Endodermal cell (in vitro differentiated cells): ENCODE results near the gene LRP3. TPM values are rescaled to one million over a fixed set of nuclear protein-coding genes. Genes with fewer than 3 reads are reported as not detected.
"Not testable (repeated sequence)": the region's sequence is repeated elsewhere in the genome, so short reads cannot be mapped to it uniquely, and the experiment has no call there.

ENCODE experiments used
- DNase-seq: peaks from one replicate; pipeline ENCODE4 v3.0.0-alpha.2; 2017
- H3K27ac ChIP-seq: 2 replicates; pipeline ENCODE4 v1.5.1; 2013; ENCODE audit warnings: mild to moderate bottlenecking, low read depth, low read length, moderate library complexity
- H3K27me3 ChIP-seq: 2 replicates; pipeline ENCODE4 v1.6.1; 2013; ENCODE audit warnings: mild to moderate bottlenecking, low read length, moderate library complexity; ENCODE audit not compliant: insufficient read depth, control insufficient read depth, poor library complexity, severe bottlenecking
- H3K36me3 ChIP-seq: 2 replicates; pipeline ENCODE4 v1.7.0; 2013; ENCODE audit warnings: mild to moderate bottlenecking, low read length, moderate library complexity; ENCODE audit not compliant: control insufficient read depth, insufficient read depth
- H3K4me1 ChIP-seq: one replicate; pipeline ENCODE4 v1.7.0; 2013; ENCODE audit warnings: low read length; ENCODE audit not compliant: control insufficient read depth, insufficient read depth
- H3K4me3 ChIP-seq: 2 replicates; pipeline ENCODE4 v1.5.1; 2013; ENCODE audit warnings: mild to moderate bottlenecking, low read length, moderate library complexity
- H3K9ac ChIP-seq: 2 replicates; pipeline ENCODE4 v1.6.1; 2013; ENCODE audit warnings: mild to moderate bottlenecking, low read length, moderate library complexity; ENCODE audit not compliant: poor library complexity, severe bottlenecking; ENCODE audit errors: extremely low read depth
- H3K9me3 ChIP-seq: 2 replicates; pipeline ENCODE4 v1.6.1; 2013; ENCODE audit warnings: mild to moderate bottlenecking, low read length, moderate library complexity; ENCODE audit not compliant: control insufficient read depth
- H3K27ac Mint-ChIP-seq: 2 replicates; pipeline ENCODE4 v1.8.0; 2020; ENCODE audit warnings: mixed read lengths
- H3K27me3 Mint-ChIP-seq: 2 replicates; pipeline ENCODE4 v1.8.0; 2021; ENCODE audit warnings: mild to moderate bottlenecking, mixed read lengths; ENCODE audit not compliant: insufficient read depth
- H3K36me3 Mint-ChIP-seq: 2 replicates; pipeline ENCODE4 v1.8.0; 2020; ENCODE audit warnings: low read depth, mixed read lengths
- H3K4me1 Mint-ChIP-seq: 2 replicates; pipeline ENCODE4 v1.8.0; 2020; ENCODE audit warnings: mixed read lengths
- H3K4me3 Mint-ChIP-seq: 2 replicates; pipeline ENCODE4 v1.8.0; 2020; ENCODE audit warnings: mild to moderate bottlenecking, moderate library complexity, mixed read lengths
- H3K9me3 Mint-ChIP-seq: 2 replicates; pipeline ENCODE4 v1.8.0; 2020; ENCODE audit warnings: mild to moderate bottlenecking, mixed read lengths
- CTCF ChIP-seq: fragments of 200-600 bp; sonication (generic); conservative IDR thresholded peaks from 2 replicates; pipeline ENCODE4 v1.5.0; 2021; ENCODE audit warnings: antibody characterized with exemption, mild to moderate bottlenecking
- WGBS, 2 experiments: methylation state at CpG; one replicate each; pipeline versions ENCODE4 v1.1.5 to v1.1.7; 2013; ENCODE audit warnings: missing lambda C conversion rate in 2 of 2, mixed read lengths in 1 of 2; ENCODE audit not compliant: insufficient coverage in 1 of 2, insufficient read length in 1 of 2; 5-methylcytosine and 5-hydroxymethylcytosine counted together
- total RNA-seq, 2 donors: library from RNA; stranded (reverse); fragmentation: NEBNext Ultra II Directional in 1 of 2; extraction: Animal tissue kit (Norgen Biotek cat#: 25700) in 1 of 2; gene quantifications; 2 replicates in 1 of 2; 3 replicates in 1 of 2; pipeline ENCODE4 v1.2.1, GENCODE V29; 2021

Gene LRP3
- total RNA-seq, 2 donors from 2014 or later, result 21.2 to 34.4 TPM

- H3K4me3 ChIP-seq, result no peak overlapping the region
- H3K27ac ChIP-seq, result no peak overlapping the region
- no peaks in the 10 kb centered on the region for H3K27me3 ChIP-seq
- H3K36me3 ChIP-seq, result no peaks in the 10 kb centered on the region
- 86 to 96% methylated on average over 1 to 6 of the region's 6 CpGs for WGBS, 2 experiments
- H3K4me1 Mint-ChIP-seq, result no peaks in the 10 kb centered on the region
- H3K36me3 Mint-ChIP-seq, result peaks cover 3% of the 10 kb centered on the region
- no peak overlapping the region for H3K4me3 Mint-ChIP-seq
- peaks cover 31% of the 10 kb centered on the region for H3K9me3 Mint-ChIP-seq
- DNase-seq, result peak; percentile 4
- H3K27me3 Mint-ChIP-seq, result no peaks in the 10 kb centered on the region
- no peaks in the 10 kb centered on the region for H3K4me1 ChIP-seq
- peaks cover 8% of the 10 kb centered on the region for H3K9me3 ChIP-seq
- H3K27ac Mint-ChIP-seq, result no peak overlapping the region
- no peak overlapping the region for H3K9ac ChIP-seq
- TF ChIP-seq CTCF, result no peak
Measured at GRCh38 chr19:33163481-33163880, 30.6 kb upstream of the LRP3 start.

- not testable (repeated sequence) for H3K4me3 Mint-ChIP-seq, H3K27ac ChIP-seq
- WGBS, 2 experiments, result 78 to 83% methylated on average over 3 to 6 of the region's 6 CpGs
Measured at GRCh38 chr19:33166037-33166436, 28.1 kb upstream of the LRP3 start.

GRCh38 chr19:33167438-33167837 is 26.7 kb upstream of the LRP3 start:
- Histone ChIP-seq H3K9me3 (peaks cover 14% of the 10 kb centered on the region), H3K27ac (no peak overlapping the region), H3K27me3 (no peaks in the 10 kb centered on the region), H3K36me3 (no peaks in the 10 kb centered on the region), H3K4me1 (no peaks in the 10 kb centered on the region), H3K9ac (no peak overlapping the region), H3K4me3 (no peak overlapping the region)
- no peaks in the 10 kb centered on the region for H3K27me3 Mint-ChIP-seq
- no peak overlapping the region for H3K4me3 Mint-ChIP-seq
- H3K27ac Mint-ChIP-seq, result no peak overlapping the region
- peaks cover 33% of the 10 kb centered on the region for H3K9me3 Mint-ChIP-seq
- no peak for TF ChIP-seq CTCF
- H3K36me3 Mint-ChIP-seq, result peaks cover 8% of the 10 kb centered on the region
- 89 to 100% methylated on average over 1 of the region's 1 CpG for WGBS, 2 experiments
- H3K4me1 Mint-ChIP-seq, result peaks cover under 1% of the 10 kb centered on the region
- no peak for DNase-seq

More at GRCh38 chr19:33166037-33166436, 28.1 kb upstream of the LRP3 start:
- H3K27ac Mint-ChIP-seq, H3K4me1 ChIP-seq, H3K4me1 Mint-ChIP-seq, H3K9ac ChIP-seq, H3K27me3 Mint-ChIP-seq, H3K4me3 ChIP-seq, H3K27me3 ChIP-seq, H3K36me3 Mint-ChIP-seq, DNase-seq, H3K36me3 ChIP-seq: not testable (repeated sequence)
- H3K9me3 Mint-ChIP-seq, result peaks cover 33% of the 10 kb centered on the region
- H3K9me3 ChIP-seq, result peaks cover 14% of the 10 kb centered on the region

GRCh38 chr19:33168528-33168927 is 25.6 kb upstream of the LRP3 start:
- Histone ChIP-seq H3K9me3 (peaks cover 14% of the 10 kb centered on the region), H3K9ac (no peak overlapping the region), H3K4me3 (no peak overlapping the region), H3K36me3 (no peaks in the 10 kb centered on the region), H3K4me1 (no peaks in the 10 kb centered on the region), H3K27ac (no peak overlapping the region), H3K27me3 (no peaks in the 10 kb centered on the region)
- H3K27ac Mint-ChIP-seq, result no peak overlapping the region
- H3K4me3 Mint-ChIP-seq, result no peak overlapping the region
- no peak for DNase-seq
- WGBS, 2 experiments, result 80% methylated on average over 1 of the region's 1 CpG; no CpG with 5 or more reads in 1 of the 2 experiments
- peaks cover 11% of the 10 kb centered on the region for H3K36me3 Mint-ChIP-seq
- no peak for TF ChIP-seq CTCF
- no peaks in the 10 kb centered on the region for H3K27me3 Mint-ChIP-seq
- peaks cover 33% of the 10 kb centered on the region for H3K9me3 Mint-ChIP-seq
- peaks cover 2% of the 10 kb centered on the region for H3K4me1 Mint-ChIP-seq
